ENCODE results near the gene PDE6G.
A peak's percentile ranks its signal among the peaks of the same experiment; 100 is the strongest.
"Not testable (repeated sequence)": the region's sequence is repeated elsewhere in the genome, so short reads cannot be mapped to it uniquely, and the experiment has no call there.

Gene PDE6G

DNA sequence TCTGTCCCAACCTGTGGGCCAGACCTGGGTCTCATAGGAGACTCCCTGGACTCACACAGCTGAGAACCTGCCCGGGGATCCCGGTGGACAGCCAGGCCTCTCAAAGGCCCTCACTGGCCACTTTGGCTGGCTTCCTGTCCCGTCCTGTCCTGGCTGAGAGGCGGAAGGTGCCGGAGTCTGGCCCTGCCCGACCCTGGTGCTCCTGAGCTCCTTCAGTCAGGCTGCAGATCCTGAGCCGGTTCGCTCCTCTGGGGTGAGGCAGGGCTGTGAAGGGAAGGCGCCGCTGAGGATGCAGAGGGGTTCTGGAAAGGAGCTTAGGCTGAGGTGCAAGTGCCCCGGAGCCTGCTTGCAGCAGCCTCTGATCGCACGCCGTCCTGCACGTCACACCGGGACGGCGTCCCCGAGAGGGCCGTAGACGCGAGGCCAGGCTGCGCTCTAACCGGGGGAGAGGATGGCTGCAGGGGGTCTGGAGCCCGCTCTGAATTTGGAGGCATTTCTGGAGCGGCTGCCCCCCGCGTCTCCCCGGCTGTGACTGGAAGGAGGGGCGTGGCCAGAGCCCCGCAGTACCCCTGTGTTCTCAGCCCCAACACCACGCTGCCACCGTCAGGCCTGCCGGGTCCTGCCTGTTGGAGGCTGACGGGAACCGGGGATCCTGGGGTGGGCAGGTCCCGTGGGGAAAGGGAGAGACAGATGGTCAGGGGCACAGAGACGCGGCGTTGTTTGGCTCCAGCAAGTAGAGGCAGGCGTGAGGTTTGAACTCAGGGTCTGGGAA lies 31.6 kb upstream of the PDE6G start:
- no peak for DNase-seq (ENCODE audit: low spot score)

DNA sequence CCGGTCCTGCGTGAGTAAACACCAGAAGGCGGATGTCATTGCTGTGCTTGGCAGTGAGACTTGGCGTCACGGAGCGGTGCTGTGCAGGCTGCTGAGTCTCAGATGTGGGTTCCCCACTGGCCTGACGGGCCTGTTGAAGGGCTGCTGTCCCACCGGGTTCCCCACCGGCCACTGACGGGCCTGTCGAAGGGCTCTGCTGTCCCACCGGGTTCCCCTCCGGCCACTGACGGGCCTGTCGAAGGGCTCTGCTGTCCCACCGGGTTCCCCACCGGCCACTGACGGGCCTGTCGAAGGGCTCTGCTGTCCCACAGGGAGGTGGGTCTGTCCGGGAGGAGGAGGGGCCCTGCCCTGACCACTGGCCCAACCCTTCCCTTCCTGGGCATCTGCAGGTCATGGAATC lies 30.3 kb upstream of the PDE6G start:
- DNase-seq (ENCODE audit: low spot score) = no peak

DNA sequence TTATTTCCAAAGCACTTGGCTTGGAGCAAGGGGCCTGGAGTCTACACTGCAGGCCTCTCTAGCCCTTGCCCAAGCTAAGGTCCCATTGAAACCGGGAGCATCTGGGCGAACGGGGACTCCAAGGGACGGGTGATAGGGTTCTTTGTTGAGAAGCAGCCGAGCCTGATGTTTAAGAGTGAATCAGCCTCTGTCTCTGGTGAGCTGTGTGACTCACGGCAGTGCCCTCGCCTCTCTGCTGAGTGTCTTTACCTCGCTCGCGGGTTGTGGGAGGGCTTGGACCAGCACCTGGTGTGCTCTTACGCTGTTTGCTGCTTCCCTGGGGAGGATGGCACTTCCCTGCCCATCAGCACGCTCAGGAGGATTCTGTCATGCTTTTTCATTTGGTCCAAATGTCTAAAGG lies 28.8 kb upstream of the PDE6G start:
- DNase-seq (ENCODE audit: low spot score) = no peak

GRCh38 chr17:81684442-81684911 lies 28.1 kb upstream of the PDE6G start:
- DNase-seq (ENCODE audit: low spot score) = no peak

GRCh38 chr17:81683584-81684441 lies 27.5 kb upstream of the PDE6G start, which contains the start of the genes ARL16 and HGS:
ARL16 (minus strand) TSS chr17:81683797; CDS start chr17:81683753, 44 bp downstream.
HGS (plus strand) TSS chr17:81684011; CDS start chr17:81684067, 56 bp downstream.
- DNase-seq (ENCODE audit: low spot score) = peak; percentile 100

DNA sequence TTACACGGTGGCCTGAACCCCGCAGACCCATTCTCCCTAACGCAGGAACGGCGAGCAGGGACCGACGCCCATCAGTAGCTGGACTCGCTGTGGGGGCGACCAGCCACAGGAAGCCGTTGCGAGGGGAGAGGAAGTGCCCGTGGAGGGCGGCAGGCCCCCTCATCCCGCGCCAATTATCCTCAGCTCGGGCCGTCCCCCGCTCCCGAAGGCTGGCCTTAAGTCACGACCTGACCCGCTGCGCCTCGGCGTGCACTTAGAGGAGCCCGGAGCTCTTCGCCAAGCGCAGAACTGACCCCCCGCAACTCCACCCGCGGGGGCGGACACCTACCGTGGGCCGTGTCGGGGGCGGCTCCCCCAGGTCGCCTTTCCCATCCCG lies 26.9 kb upstream of the PDE6G start:
- no peak for DNase-seq (ENCODE audit: low spot score)

DNA sequence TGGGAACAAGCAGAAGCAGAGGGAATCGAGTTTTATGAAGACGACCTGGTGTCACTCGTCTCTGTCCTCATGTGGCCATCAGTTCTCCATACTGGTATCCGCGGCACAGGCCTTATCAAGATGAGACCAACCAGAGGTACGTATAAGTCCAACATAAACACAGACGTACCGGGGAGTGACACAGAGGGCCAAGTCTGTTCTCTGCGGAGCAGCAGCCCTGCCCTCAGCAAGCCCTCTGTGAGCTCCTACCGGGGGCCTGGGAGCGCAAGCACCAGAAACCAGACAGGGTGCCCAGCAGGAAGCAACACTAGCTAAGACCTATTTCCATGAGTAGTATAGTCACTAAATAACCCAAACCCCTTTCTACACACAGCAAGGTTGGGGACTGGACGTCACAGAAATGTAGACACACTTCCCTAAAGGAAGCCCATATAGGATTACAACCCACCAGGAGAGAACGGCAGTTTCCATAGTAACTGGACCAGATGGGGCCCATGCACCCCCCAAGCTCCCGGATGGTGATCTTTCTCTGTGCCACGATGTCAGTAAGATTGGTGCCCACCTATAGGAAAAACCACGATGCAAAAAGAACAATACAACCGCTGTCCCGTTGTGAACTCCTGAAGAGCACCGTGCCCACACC lies 26.3 kb upstream of the PDE6G start:
- DNase-seq (ENCODE audit: low spot score) = no peak

DNA sequence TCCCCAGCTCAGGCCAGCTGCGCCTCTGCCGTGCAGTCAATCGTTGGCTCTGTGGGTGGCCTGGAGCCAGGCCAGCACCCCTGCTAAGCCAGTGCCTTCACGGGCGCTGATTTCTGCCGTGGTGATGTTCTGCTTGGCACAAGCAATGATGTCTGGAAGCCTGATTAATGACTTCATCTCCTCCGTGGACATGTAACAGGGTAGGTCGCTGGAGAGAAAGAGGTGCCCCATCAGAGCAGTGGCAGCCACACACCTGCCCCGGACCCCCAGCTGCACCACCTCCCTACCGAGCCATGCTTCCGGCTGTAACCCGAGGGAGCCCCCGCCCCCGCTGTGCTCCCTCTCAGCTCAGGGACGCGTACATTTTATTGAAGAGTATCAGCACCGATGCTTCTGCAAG lies 25.3 kb upstream of the PDE6G start:
- no peak for DNase-seq (ENCODE audit: low spot score)

DNA sequence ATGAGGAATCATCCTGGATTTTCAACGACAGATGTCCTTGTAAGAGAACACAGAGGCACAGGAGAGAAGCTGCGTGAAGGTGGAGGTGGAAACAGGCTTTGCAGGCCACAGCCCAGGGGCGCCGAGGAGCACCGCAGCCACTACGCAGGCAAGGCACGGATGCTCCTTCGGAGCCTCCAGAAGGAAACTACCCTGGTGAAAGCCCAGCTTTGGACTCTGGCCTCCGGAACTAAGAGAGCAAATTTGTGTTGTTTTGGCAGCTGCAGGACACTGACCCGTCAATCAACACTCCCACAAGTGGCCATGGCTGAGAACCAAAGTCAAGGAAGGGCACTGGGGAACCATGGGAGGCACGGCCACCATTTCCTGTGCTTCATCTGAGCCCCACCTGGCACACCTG lies 23.8 kb upstream of the PDE6G start:
- DNase-seq (ENCODE audit: low spot score) = no peak

GRCh38 chr17:81676906-81677305 lies 20.6 kb upstream of the PDE6G start:
- no peak for DNase-seq (ENCODE audit: low spot score)

- not testable (repeated sequence) for DNase-seq (ENCODE audit: low spot score)
Measured at GRCh38 chr17:81675515-81676221, 19.3 kb upstream of the PDE6G start.

DNA sequence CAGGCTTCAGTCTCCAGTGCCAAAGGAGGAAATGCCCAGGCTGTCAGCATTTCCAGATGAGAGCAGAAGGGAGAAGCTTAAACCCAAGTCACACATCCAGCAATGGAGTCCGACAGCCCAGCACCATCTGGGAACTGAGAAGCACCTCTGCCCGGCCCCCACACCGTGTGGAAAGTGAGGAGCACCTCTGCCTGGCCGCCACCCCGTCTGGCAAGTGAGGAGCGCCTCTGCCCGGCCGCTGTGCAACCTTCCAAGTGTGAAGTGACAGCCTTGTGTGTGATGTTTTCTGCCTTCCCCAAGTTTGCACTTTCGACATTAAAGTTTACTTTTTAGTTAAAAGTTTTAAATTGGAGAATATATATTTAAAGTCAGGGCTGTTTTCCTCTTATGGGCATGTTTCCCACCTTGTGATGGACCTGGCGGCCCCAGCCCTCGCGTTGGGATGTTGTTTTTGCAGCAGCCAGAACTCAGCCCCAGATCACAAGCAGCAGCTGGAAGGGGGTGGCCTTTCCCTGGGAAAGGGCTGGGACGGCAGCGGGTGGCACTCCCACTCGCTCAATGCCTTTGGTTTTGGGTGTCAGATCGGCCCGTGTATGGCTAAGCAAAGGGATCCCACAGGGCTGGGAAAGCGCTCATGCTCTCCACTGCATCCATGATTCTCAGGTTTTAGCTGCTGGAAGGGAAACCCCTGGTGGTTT lies 17.4 kb upstream of the PDE6G start:
- no peak for DNase-seq (ENCODE audit: low spot score)

- no peak for DNase-seq (ENCODE audit: low spot score)
Measured at GRCh38 chr17:81672954-81673353, 16.6 kb upstream of the PDE6G start.

DNA sequence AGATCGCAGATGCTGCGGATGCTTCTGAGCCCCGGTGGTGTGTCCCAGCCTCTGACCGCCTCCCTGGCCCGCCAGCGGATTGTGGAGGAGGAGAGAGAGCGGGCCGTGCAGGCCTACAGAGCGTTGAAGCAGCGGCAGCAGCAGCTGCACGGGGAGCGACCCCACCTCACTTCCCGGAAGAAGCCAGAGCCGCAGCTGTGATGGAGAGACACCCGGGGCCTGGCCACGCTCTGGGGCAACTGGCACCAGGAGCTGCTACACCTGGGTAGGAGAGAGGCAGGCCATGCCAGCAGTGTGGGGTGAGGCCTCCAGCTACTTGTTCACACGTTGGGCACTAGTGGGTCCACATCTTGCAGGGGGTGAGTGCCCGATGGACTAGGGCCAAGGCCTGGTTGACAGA lies 16.2 kb upstream of the PDE6G start:
- DNase-seq (ENCODE audit: low spot score) = no peak

- DNase-seq (ENCODE audit: low spot score) = no peak
Measured at GRCh38 chr17:81667754-81668153, 11.4 kb upstream of the PDE6G start.

DNA sequence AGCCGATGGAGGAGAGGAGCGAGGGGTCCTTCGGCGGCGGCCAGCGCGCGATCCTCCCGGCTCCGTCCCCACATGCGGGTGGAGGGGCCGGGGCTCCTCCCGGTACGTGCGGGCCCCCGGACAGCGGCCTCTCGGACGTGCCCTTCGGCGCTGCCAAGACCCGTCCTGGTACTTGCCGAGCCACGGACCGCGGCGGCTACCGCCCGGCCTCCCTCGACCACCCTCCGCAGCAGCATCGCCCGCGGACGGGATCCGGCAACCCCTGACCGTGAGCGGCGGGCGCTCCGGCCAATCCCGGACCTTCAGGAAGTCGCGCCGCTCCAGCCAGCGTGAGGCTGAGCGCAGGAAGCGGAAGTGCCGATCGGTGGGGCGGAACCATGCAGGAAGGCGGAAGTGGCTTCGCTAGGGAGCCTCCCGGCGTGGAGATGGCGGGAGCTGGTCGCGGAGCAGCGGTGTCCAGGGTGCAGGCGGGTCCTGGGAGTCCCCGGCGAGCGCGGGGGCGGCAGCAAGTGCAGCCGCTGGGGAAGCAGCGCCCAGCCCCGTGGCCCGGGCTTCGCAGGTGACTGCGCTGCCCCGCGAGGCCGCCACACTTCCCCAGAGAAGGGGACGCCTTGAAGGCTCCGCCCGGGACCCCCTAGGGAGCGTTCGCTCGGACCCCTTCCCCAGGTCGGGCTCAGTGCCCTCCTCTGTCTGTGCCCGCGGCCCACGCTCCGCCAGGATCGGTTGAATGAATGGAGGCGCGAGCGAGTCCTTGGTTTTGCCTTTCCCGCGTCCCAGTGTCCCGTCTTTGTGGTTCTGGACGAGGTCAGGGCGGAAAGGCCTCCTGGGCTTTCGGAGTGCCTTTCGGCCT lies 10.2 kb upstream of the PDE6G start, which contains the start of the genes CCDC137 and OXLD1:
TSS of gene CCDC137 (plus strand) at position 396 of the 850 bp plus-strand sequence. CDS start at position 426, 30 bp downstream.
TSS of gene OXLD1 (minus strand) at position 264 of the 850 bp plus-strand sequence. CDS start at position 236, 28 bp downstream.
- DNase-seq (ENCODE audit: low spot score) = peak; percentile 99

DNA sequence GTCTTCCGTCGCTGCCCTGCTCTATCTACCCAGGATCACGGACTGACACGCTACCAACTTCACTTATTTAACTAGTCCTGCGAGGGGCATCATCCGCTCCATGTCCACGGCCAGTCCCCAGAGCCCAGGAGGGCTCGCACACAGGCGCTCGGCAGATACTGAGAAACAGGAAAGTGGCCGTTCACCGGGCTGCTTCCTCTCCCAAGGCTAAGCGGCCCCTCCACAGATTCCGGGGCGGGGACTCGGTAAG lies 9.7 kb upstream of the PDE6G start:
- no peak for DNase-seq (ENCODE audit: low spot score)

GRCh38 chr17:81665205-81666091 lies 9.1 kb upstream of the PDE6G start:
- no peak for DNase-seq (ENCODE audit: low spot score)

DNA sequence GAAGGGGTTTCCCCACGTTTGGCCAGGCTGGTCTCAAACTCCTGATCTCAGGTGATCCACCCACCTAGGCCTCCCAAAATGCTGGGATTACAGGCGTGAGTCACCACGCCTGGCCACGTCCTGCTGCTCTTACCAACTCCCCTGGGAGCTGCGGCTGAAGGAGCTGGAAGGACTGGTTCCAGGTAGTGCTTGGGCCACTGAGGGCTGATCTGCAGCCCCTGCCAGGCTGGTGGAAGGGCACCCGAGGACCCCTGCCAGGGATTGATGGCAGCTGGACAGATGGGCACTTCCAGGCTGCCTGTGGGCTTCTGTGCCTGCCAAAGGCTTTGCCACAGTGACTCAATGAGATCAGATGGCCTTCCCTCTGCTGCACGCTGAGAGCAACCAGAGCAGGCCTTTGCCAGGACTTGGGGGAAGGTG lies 7.7 kb upstream of the PDE6G start:
- no peak for DNase-seq (ENCODE audit: low spot score)
